Tibial artery (tissue), 4 donors: ENCODE results near the gene MARCHF2.

Source experiments
- DNase-seq, 2 donors: peaks; one replicate each; pipeline ENCODE4 v3.0.0-alpha.2; 2019
- H3K27ac ChIP-seq, 2 donors: fragments of 200-600 bp; sonication (generic) in 1 of 2; 1 replicate in 1 of 2; 2 replicates in 1 of 2; pipeline ENCODE4 v1.5.1; 2018 to 2019; ENCODE audit warnings: mild to moderate bottlenecking in 1 of 2
- H3K27me3 ChIP-seq, 2 donors: fragments of 200-600 bp; sonication (generic) in 1 of 2; one replicate each; pipeline versions ENCODE4 v1.5.1 to v1.6.0; 2016 to 2019
- H3K36me3 ChIP-seq, 3 donors: fragments of 200-600 bp; sonication (generic) in 2 of 3; one replicate each; pipeline ENCODE4 v1.5.1; 2016 to 2019; ENCODE audit warnings: mild to moderate bottlenecking in 2 of 3
- H3K4me1 ChIP-seq, 4 donors: fragments of 200-600 bp; sonication (generic) in 2 of 4; 1 replicate in 3 of 4; 2 replicates in 1 of 4; pipeline ENCODE4 v1.5.1; 2016 to 2019
- H3K4me3 ChIP-seq, 2 donors: fragments of 200-600 bp; sonication (generic) in 1 of 2; 1 replicate in 1 of 2; 2 replicates in 1 of 2; pipeline ENCODE4 v1.5.1; 2018 to 2019; ENCODE audit warnings: mild to moderate bottlenecking in 2 of 2
- H3K9me3 ChIP-seq, 3 donors: fragments of 200-600 bp; sonication (generic) in 1 of 3; one replicate each; pipeline ENCODE4 v1.5.1; 2016 to 2019
- intact Hi-C: fragments of 100-400 bp; cut with DNase I; formaldehyde crosslinking; loops from one replicate; pipeline ENCODE4 v1.15.0; 2023; ENCODE audit warnings: low total_unique reads
- TF ChIP-seq, protein P1 (sequence below), 2 experiments: fragments of 200-600 bp in 1 of 2; fragments of 450-650 bp in 1 of 2; IDR thresholded peaks; one replicate each; pipeline ENCODE4 v1.5.1; 2017 to 2019; ENCODE audit warnings: antibody characterized with exemption in 2 of 2, mild to moderate bottlenecking in 1 of 2, moderate library complexity in 1 of 2

Gene MARCHF2

DNA sequence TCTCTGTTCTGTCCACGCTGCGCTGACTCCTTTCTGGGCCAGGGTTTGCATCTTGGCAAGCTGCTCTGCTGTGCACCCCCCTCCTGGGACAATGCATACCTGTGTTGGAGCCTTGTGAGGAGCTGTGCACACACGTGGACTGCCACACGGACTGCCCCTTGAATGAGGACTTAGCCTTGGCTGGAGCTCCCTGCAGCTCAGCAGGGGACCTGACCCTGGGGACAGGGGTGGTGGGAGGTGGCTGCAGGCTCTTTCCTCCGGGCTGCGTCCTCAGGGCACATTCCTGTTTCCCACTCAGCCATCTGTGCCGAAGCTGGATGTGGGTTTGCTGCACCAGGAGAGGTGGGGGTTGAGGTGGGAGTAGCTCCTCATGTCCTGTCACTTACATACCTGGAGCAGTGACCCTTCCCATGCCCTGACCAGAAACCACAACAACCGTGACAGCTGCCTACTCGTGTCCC, 14.8 kb upstream of the MARCHF2 start:
- intact Hi-C loops = no loop called here
- H3K36me3 ChIP-seq = peaks cover 24 to 42% (median 39%) of the 10 kb centered on the region in 3 donors
- H3K27me3 ChIP-seq = no peaks in the 10 kb centered on the region
- no peak overlapping the region for H3K27ac ChIP-seq
- H3K4me3 ChIP-seq = no peak overlapping the region
- H3K4me1 ChIP-seq = peaks cover 1 to 51% (median 40%) of the 10 kb centered on the region in 4 donors
- no peaks in the 10 kb centered on the region for H3K9me3 ChIP-seq
- no peak for DNase-seq
- TF ChIP-seq, protein P1, sequence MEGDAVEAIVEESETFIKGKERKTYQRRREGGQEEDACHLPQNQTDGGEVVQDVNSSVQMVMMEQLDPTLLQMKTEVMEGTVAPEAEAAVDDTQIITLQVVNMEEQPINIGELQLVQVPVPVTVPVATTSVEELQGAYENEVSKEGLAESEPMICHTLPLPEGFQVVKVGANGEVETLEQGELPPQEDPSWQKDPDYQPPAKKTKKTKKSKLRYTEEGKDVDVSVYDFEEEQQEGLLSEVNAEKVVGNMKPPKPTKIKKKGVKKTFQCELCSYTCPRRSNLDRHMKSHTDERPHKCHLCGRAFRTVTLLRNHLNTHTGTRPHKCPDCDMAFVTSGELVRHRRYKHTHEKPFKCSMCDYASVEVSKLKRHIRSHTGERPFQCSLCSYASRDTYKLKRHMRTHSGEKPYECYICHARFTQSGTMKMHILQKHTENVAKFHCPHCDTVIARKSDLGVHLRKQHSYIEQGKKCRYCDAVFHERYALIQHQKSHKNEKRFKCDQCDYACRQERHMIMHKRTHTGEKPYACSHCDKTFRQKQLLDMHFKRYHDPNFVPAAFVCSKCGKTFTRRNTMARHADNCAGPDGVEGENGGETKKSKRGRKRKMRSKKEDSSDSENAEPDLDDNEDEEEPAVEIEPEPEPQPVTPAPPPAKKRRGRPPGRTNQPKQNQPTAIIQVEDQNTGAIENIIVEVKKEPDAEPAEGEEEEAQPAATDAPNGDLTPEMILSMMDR (IDR thresholded peaks at IDR 0.05) = no peak

- H3K36me3 ChIP-seq = peaks cover 38 to 56% (median 51%) of the 10 kb centered on the region in 3 donors
- peaks cover 0 to 37% (median 28%) of the 10 kb centered on the region in 4 donors for H3K4me1 ChIP-seq
- no peak overlapping the region for H3K27ac ChIP-seq
- H3K27me3 ChIP-seq = no peaks in the 10 kb centered on the region
- no peaks in the 10 kb centered on the region for H3K9me3 ChIP-seq
- intact Hi-C loops = no loop called here
- TF ChIP-seq, protein P1 (IDR thresholded peaks at IDR 0.05) = no peak
- DNase-seq = no peak
- H3K4me3 ChIP-seq = no peak overlapping the region
These were observed 13.4 kb upstream of the MARCHF2 start for GRCh38 chr19:8399681-8400188.

DNA sequence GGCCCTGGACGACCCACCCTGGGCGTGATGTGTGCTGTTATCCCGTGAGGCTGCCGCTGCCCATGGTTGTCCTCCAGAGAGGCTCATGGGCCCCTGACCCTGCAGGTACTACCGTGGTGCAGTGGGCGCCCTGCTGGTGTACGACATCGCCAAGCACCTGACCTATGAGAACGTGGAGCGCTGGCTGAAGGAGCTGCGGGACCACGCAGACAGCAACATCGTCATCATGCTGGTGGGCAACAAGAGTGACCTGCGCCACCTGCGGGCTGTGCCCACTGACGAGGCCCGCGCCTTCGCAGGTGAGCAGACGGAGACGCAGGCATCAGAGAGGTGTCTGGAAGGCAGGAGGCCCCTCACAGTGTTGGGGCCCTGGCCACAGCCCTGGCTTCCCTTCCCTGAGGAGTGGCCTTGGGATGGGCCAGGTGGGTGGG, 11.1 kb upstream of the MARCHF2 start:
- no peak overlapping the region for H3K4me3 ChIP-seq
- H3K4me1 ChIP-seq = peaks cover 0 to 16% (median 11%) of the 10 kb centered on the region in 4 donors
- TF ChIP-seq, protein P1 (IDR thresholded peaks at IDR 0.05) = no peak
- no peak for DNase-seq
- no peak overlapping the region for H3K27ac ChIP-seq
- H3K9me3 ChIP-seq = no peaks in the 10 kb centered on the region
- intact Hi-C loops = no loop called here
- H3K27me3 ChIP-seq = no peaks in the 10 kb centered on the region
- peaks cover 42 to 75% (median 60%) of the 10 kb centered on the region in 3 donors for H3K36me3 ChIP-seq

DNA sequence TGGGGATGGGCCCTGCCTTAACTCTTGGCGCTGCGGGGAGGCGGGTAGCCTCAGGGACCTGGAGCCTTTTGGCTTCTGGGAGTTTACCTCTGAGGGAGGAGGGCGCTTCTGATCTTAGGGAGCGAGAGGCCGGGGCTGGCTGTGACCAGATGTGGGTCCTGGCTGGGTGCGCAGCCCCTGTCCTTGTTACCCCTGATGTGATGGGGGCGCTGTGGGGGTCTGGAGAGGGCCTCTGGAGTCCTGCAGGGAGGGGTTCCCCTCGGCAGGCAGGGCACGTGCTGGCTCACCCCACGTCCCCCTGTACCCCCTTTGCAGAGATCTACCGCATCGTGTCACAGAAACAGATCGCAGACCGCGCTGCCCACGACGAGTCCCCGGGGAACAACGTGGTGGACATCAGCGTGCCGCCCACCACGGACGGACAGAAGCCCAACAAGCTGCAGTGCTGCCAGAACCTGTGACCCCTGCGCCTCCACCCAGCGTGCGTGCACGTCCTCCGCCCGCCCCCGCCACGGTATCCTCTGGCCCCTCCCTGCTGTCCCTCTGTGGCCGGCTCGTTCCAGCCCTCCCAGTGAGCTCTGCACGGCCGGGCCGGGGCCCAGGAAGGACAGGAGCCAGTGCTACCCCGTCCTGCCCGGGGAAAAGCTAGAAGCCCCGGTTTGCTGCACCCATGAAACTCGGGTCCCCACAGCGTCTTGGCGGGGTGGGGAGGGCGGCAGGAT, 9.8 kb upstream of the MARCHF2 start:
- Histone ChIP-seq H3K4me3 (no peak overlapping the region), H3K27ac (no peak overlapping the region), H3K4me1 (peaks cover 0 to 3% (median 1%) of the 10 kb centered on the region in 4 donors), H3K27me3 (no peaks in the 10 kb centered on the region), H3K36me3 (peaks cover 42 to 75% (median 60%) of the 10 kb centered on the region in 3 donors), H3K9me3 (no peaks in the 10 kb centered on the region)
- no peak for DNase-seq
- TF ChIP-seq, protein P1 (IDR thresholded peaks at IDR 0.05) = no peak
- intact Hi-C loops = no loop called here

- TF ChIP-seq, protein P1 (IDR thresholded peaks at IDR 0.05) = no peak
- intact Hi-C loops = no loop called here
- Histone ChIP-seq H3K36me3 (peaks cover 42 to 75% (median 60%) of the 10 kb centered on the region in 3 donors), H3K27me3 (no peaks in the 10 kb centered on the region), H3K4me1 (no peaks in the 10 kb centered on the region), H3K27ac (no peak overlapping the region), H3K9me3 (no peaks in the 10 kb centered on the region), H3K4me3 (no peak overlapping the region)
- no peak for DNase-seq
These were observed 9.3 kb upstream of the MARCHF2 start for GRCh38 chr19:8403820-8404109.
